Stimulated activated CD8-positive, alpha-beta memory T cell treated with anti-CD3 and anti-CD28 coated beads, Interleukin-12 subunit alpha, Interleukin-12 subunit beta, amount 100 ng/mL, for 1 hour (primary cell): ENCODE results near the gene FKBP14.
"Not testable (repeated sequence)": the region's sequence is repeated elsewhere in the genome, so short reads cannot be mapped to it uniquely, and the experiment has no call there.

Experiments used
- DNase-seq: peaks from one replicate; pipeline ENCODE4 v3.0.0-alpha.2; 2020; ENCODE audit warnings: low read depth

Gene FKBP14

GRCh38 chr7:29989257-29989995, 37.1 kb downstream of the FKBP14 start, which contains the start of gene SCRN1:
Gene SCRN1 (minus strand): TSS chr7:29989801. CDS start chr7:29969067, 20,734 bp downstream.
- DNase-seq = no peak

DNA sequence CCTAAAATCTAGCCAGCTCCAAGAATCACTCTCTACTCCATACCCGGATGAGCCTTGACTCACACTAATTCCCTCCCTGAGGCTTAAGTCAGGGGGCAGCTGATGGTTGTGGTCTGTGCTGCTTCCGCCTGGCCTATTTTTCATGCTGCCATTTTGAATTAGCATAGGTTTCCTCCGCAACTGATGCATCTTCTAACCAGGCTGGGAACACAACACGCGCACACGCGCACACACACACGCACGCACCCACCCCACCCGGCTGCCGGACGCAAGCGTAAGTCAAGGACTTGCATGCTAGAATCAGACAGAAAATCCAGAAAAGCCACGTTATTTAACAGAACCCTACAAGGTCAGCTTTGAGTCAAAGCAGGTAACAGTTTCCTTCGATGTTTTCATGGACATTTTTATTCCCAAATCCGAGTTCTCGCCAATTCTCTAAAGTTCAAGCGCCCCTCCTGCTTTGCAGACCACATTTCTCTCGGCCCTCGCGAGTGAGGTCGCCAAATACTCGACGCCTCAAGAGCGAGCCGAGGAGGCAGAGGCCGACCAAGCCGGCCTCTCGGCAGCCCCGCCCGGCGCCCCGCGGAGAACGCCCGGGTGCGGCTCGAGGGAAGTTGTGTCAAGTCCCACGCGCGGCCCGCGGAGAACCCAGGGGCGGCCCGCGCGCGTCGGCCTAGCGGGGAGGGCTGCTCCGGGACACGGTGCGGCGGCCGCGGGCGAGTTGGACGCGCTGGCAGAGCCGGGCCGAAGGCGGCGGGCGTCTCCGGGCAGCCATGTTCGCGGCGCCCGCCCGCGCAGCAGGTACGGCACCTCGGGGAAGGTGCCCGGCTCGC, 37.9 kb downstream of the FKBP14 start:
- no peak for DNase-seq

DNA sequence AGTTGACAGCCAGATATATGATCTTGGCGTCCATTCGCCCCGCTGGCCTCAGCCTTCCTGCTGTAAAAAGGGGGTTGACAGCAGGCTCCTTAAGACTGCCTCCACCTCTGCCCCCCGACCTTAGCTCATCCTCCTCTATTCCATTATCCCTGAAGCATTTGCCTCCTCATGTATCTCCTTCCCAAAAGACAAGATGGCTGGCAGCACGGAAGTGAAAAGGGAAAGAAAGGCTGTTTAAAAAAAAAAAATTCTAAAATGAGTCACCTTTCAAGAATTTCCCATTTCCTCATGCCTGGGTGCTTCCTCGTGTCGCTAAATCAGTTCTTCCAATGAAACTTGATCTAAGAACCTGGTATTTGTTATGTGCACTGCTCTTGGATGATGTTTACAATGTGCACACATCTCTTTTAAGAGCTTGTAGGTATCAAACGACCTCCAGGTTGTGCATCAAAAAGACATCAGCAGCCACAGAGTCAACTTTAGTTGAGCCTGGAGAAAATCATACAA, 38.6 kb downstream of the FKBP14 start:
- no peak for DNase-seq

- DNase-seq = no peak
Measured at GRCh38 chr7:29987083-29987482, 39.4 kb downstream of the FKBP14 start.

- DNase-seq = no peak
Measured at GRCh38 chr7:29980151-29980550, 46.4 kb downstream of the FKBP14 start.

- DNase-seq = no peak
Measured at GRCh38 chr7:29977886-29978651, 48.4 kb downstream of the FKBP14 start.

DNA sequence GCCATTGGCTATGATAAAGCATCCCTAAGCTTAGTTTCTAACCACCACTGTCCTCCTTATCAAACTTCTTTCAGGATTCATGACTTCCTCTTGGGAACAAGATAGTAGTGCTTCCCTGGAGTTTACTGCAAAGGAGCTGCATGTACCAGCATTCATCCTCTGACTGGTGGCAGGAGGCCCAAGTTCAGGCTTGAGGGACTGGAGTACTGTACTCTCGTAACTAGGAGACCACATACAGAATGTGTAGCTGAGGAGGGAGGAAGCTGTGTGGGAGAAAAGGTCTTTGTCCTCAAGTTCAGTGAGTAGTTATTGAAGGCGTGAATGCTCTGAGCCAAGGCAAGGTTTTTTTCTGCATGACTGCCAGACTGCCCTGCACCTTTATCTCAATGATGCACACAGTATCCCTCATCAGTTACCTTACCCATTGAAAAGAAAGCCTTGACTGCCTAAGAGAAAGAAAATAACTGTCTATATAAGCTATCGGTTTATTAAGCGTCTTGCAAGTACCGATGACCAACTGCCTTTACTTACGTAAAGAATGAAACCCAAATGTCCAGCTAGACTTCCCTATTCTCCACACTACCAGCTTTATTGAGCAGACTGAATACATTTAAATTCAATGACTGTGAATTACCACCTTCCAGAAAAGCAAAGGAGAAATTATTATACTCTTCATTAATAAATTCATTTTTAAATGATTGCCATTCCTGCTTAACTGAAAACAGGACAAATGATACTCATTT, 49.7 kb downstream of the FKBP14 start:
- no peak for DNase-seq

DNA sequence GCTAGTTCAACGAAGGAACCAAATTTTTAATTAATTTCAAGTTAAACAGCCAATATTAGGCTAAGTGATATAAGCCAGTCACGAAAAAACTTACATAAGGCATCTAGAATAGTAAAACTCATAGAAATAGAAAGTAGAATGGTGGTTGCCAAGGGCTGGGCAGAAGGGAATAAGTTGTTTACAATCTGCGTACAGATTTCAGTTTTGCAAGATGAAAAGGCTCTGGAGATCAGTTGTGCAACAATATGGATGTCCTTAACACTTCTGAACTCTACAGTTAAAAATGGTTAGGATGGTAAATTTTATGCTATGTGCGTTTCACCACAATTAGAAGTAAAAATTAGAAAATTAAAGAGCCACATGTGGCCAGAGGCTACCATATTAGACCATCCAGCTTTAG, 50.2 kb downstream of the FKBP14 start:
- no peak for DNase-seq

- no peak for DNase-seq
Measured at GRCh38 chr7:29975561-29975960, 50.9 kb downstream of the FKBP14 start.

GRCh38 chr7:29974286-29974685, 52.2 kb downstream of the FKBP14 start:
- DNase-seq = no peak

- no peak for DNase-seq
Measured at GRCh38 chr7:29972315-29972669, 54.2 kb downstream of the FKBP14 start.

- DNase-seq = no peak
Measured at GRCh38 chr7:29971566-29972314, 54.8 kb downstream of the FKBP14 start.

GRCh38 chr7:29970158-29970557, 56.3 kb downstream of the FKBP14 start:
- DNase-seq = no peak

- no peak for DNase-seq
Measured at GRCh38 chr7:29969738-29970137, 56.8 kb downstream of the FKBP14 start.

DNA sequence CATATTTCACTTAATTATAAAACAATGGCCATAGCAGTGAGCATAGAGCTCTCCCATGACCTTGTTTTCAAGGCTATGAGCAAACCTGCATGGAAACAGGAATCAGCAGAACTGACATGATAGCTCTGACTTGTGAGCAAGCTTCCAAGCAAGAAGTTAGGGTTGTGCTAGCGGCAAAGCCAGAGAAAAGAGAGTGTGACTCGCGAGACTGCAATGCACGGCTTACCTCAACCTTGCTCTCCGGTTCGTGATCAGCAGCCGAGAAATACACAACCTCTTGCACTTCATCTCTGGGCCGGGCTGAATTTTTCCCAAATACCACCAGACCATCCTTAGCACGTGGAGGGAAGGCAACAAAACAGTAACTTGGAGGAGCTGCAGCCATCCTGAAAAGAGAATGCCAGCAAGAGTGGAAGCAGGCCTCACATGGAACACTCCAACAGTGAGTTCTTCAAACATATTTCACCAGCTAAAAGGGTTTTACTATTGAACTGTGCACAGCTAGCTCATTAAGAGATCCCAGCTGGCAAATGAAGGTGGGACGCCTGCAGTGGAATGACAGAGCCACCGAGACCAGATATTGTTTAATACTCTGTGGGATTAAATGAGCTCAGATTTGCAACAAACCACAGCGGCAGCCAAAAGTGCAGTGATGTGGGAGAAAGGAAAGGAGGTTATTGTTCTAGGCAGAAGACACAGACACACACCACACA, 57.7 kb downstream of the FKBP14 start:
- DNase-seq = no peak

DNA sequence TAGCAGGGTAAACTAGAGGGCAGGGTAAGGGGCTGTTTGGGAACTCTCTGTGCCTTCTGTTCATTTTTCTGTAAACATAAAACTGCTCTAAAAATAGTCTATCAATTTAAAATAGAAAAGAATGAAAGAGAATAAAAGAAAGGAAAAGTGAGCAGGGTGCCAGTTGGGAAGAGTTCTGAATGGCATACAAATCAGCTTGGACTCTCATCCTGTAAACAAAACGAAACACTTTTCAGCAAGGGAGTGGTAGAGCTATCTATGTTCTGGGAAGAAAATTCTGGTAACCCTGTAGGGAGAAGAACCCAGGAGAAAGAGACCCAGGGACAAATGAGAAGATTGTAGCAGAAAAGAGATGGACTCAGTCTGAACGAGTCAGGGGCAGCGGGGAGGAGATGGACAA, 61.5 kb downstream of the FKBP14 start:
- DNase-seq = no peak

GRCh38 chr7:29962035-29962434, 64.5 kb downstream of the FKBP14 start:
- no peak for DNase-seq

GRCh38 chr7:29961611-29962010, 64.9 kb downstream of the FKBP14 start:
- not testable (repeated sequence) for DNase-seq
